Common myeloid progenitor, CD34-positive (primary cell): ENCODE measurements around the gene SNTG2.
"Not testable (repeated sequence)": the region's sequence is repeated elsewhere in the genome, so short reads cannot be mapped to it uniquely, and the experiment has no call there.

Experiments
- CTCF ChIA-PET: fragments of 350-600 bp; sonication (Branson Sonifier 250); formaldehyde crosslinking; loops from one replicate; lab custom pipeline; 2021; ENCODE audit warnings: antibody characterized with exemption; lab: Charles Lee
- POLR2A ChIA-PET: fragments of 350-600 bp; sonication (Branson Sonifier 250); formaldehyde crosslinking; loops from one replicate; lab custom pipeline; 2021; ENCODE audit warnings: antibody characterized with exemption; lab: Charles Lee
- DNase-seq, 3 donors: peaks; one replicate each; pipeline versions ENCODE4 v3.0.0 to v3.0.0-alpha.2; 2013
- H3K27ac ChIP-seq, 2 experiments: 1 replicate in 1 of 2; 2 replicates in 1 of 2; pipeline ENCODE4 v1.7.0; 2013; ENCODE audit warnings: inconsistent platforms in 2 of 2, low read length in 2 of 2, mild to moderate bottlenecking in 2 of 2, low read depth in 1 of 2, moderate library complexity in 1 of 2; ENCODE audit not compliant: severe bottlenecking in 2 of 2, insufficient read depth in 1 of 2, poor library complexity in 1 of 2
- H3K27me3 ChIP-seq, 5 experiments: replicated peaks in 2 of 5; 1 replicate in 3 of 5; 2 replicates in 2 of 5; pipeline versions ENCODE4 v1.6.1 to v1.7.0; 2013; ENCODE audit warnings: low read length in 4 of 5, mild to moderate bottlenecking in 2 of 5, moderate library complexity in 2 of 5, inconsistent platforms in 1 of 5; ENCODE audit not compliant: insufficient read depth in 5 of 5, control insufficient read depth in 4 of 5
- H3K36me3 ChIP-seq, 4 experiments: 1 replicate in 2 of 4; 2 replicates in 2 of 4; pipeline versions ENCODE4 v1.6.1 to v1.7.0; 2013; ENCODE audit warnings: low read length in 3 of 4, control low read depth in 1 of 4, mild to moderate bottlenecking in 1 of 4; ENCODE audit not compliant: control insufficient read depth in 4 of 4, insufficient read depth in 4 of 4
- H3K4me1 ChIP-seq, 4 experiments: 1 replicate in 3 of 4; 2 replicates in 1 of 4; pipeline versions ENCODE4 v1.6.1 to v1.7.1; 2013; ENCODE audit warnings: low read length in 3 of 4, mild to moderate bottlenecking in 3 of 4, control low read depth in 1 of 4, inconsistent platforms in 1 of 4, moderate library complexity in 1 of 4; ENCODE audit not compliant: control insufficient read depth in 4 of 4, insufficient read depth in 4 of 4; ENCODE audit errors: control extremely low read depth in 1 of 4
- H3K4me3 ChIP-seq, 7 experiments: 1 replicate in 4 of 7; 2 replicates in 3 of 7; pipeline versions ENCODE4 v1.5.1 to v1.7.0; 2013; ENCODE audit warnings: mild to moderate bottlenecking in 7 of 7, low read length in 6 of 7, moderate library complexity in 6 of 7, inconsistent platforms in 2 of 7, low read depth in 2 of 7, control low read depth in 1 of 7; ENCODE audit not compliant: insufficient read depth in 4 of 7, control insufficient read depth in 1 of 7; ENCODE audit errors: extremely low read depth in 1 of 7
- H3K9me3 ChIP-seq, 5 experiments: 1 replicate in 4 of 5; 2 replicates in 1 of 5; pipeline versions ENCODE4 v1.6.1 to v1.7.1; 2013; ENCODE audit warnings: low read length in 4 of 5, mild to moderate bottlenecking in 2 of 5, inconsistent platforms in 1 of 5, low read depth in 1 of 5, moderate library complexity in 1 of 5; ENCODE audit not compliant: control insufficient read depth in 4 of 5, insufficient read depth in 2 of 5; ENCODE audit errors: control extremely low read depth in 1 of 5
- WGBS: methylation state at CpG from one replicate; pipeline ENCODE4 v1.1.5; 2013; ENCODE audit not compliant: insufficient coverage; 5-methylcytosine and 5-hydroxymethylcytosine counted together

Gene SNTG2

GRCh38 chr2:1377473-1377872, 426.8 kb downstream of the SNTG2 start:
- Histone ChIP-seq H3K27me3 (peaks cover 0 to 11% (median 0%) of the 10 kb centered on the region in 5 experiments), H3K36me3 (no peaks in the 10 kb centered on the region), H3K27ac (no peak overlapping the region), H3K9me3 (no peaks in the 10 kb centered on the region), H3K4me1 (no peaks in the 10 kb centered on the region), H3K4me3 (no peak overlapping the region)
- no peak for DNase-seq
- 100% methylated on average over 2 of the region's 6 CpGs for WGBS
- ChIA-PET CTCF (no interaction called here), POLR2A (no interaction called here)

DNA sequence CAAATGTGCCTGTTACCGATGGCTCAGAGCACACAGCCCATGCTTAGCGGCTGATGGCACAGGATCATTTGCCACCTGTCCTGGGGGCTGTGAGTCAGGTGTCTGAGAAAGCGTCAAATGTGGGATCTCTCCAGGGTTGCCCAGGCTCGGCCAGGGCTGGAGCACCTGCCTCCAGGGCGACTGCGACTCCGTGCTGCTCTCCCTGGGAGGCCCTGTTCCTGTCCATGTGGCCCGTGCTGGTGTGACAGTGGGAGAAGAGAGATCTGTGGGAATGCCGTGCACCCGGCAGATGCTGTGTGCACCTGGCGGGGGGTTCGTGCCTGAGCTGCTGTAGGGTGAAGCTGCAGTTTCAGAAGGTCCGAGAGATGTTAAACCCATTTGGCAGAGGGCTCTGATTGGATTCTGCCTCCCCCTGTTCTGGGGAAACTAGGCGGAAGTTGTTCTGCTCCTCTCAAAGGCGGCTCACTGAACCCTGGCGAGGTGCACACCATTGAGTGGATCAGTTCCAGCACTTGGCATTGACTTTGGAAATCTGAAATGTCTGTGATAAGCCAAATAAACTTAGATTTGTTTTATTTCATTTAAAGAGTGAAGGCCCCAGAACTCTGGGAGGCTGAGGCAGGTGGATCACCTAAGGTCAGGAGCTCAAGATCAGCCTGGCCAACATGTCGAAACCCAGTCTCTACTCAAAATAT, 428.0 kb downstream of the SNTG2 start:
- no peak for DNase-seq
- H3K27me3 ChIP-seq, result peaks cover 0 to 9% (median 0%) of the 10 kb centered on the region in 5 experiments
- ChIA-PET CTCF (no interaction called here), POLR2A (no interaction called here)
- H3K36me3 ChIP-seq, result no peaks in the 10 kb centered on the region
- H3K9me3 ChIP-seq, result no peaks in the 10 kb centered on the region
- 98% methylated on average over 15 of the region's 17 CpGs for WGBS
- no peaks in the 10 kb centered on the region for H3K4me1 ChIP-seq
- no peak overlapping the region for H3K27ac ChIP-seq
- no peak overlapping the region for H3K4me3 ChIP-seq

- Histone ChIP-seq H3K36me3 (no peaks in the 10 kb centered on the region), H3K9me3 (no peaks in the 10 kb centered on the region), H3K4me3 (no peak overlapping the region), H3K4me1 (no peaks in the 10 kb centered on the region), H3K27ac (no peak overlapping the region), H3K27me3 (peaks cover 0 to 7% (median 0%) of the 10 kb centered on the region in 5 experiments)
- WGBS, result 79% methylated on average over 3 of the region's 3 CpGs
- POLR2A ChIA-PET, result no interaction called here
- DNase-seq, result no peak
- CTCF ChIA-PET, result no interaction called here
Measured at GRCh38 chr2:1381644-1382043, 431.0 kb downstream of the SNTG2 start.

DNA sequence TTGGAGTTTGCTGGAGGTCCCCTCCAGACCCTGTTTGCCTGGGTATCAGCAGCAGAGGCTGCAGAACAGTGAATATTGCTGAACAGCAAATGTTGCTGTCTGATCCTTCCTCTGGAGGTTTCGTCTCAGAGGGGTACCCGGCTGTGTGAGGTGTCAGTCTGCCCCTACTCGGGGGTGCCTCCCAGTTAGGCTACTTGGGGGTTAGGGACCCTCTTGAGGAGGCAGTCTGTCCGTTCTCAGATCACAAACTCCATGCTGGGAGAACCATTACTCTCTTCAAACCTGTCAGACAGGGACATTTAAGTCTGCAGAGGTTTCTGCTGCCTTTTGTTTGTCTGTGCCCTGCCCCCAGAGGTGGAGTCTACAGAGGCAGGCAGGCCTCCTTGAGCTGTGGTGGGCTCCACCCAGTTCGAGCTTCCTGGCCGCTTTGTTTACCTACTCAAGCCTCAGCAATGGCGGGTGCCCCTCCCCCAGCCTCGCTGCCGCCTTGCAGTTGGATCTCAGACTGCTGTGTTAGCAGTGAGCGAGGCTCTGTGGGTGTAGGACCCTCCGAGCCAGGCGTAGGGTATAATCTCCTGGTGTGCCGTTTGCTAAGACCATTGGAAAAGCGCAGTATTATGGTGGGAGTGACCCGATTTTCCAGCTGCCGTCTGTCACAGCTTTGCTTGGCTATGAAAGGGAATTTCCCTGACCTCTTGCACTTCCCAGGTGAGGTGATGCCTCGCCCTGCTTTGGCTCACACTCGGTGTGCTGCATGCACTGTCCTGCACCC, 437.5 kb downstream of the SNTG2 start:
- H3K27me3 ChIP-seq, H3K4me3 ChIP-seq, H3K27ac ChIP-seq, H3K4me1 ChIP-seq, H3K9me3 ChIP-seq, POLR2A ChIA-PET, CTCF ChIA-PET, H3K36me3 ChIP-seq, DNase-seq: not testable (repeated sequence)
- WGBS, result 88% methylated on average over 13 of the region's 18 CpGs

DNA sequence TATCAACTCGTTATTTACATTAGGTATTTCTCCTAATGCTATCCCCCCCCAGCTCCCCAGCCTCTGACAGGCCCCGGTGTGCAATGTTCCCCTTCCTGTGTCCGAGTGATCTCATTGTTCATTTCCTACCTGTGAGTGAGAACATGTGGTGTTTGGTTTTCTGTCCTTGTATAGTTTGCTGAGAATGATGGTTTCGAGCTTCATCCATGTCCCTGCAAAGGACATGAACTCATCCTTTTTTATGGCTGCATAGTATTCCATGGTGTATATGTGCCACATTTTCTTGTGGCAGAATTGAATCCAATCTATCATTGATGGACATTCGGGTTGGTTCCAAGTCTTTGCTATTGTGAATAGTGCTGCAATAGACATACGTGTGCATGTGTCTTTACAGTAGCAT, 439.5 kb downstream of the SNTG2 start:
- H3K36me3 ChIP-seq, H3K27me3 ChIP-seq, H3K4me1 ChIP-seq, CTCF ChIA-PET, H3K27ac ChIP-seq, DNase-seq, H3K9me3 ChIP-seq, H3K4me3 ChIP-seq: not testable (repeated sequence)
- POLR2A ChIA-PET, result interaction anchor here (0.7 kb wide), 1 partner anchor 115 kb away, joined by 3 read pairs; no protein-coding TSS in a partner anchor
- WGBS, result 100% methylated on average over 2 of the region's 6 CpGs

GRCh38 chr2:1393321-1393720, 442.7 kb downstream of the SNTG2 start:
- ChIA-PET CTCF (no interaction called here), POLR2A (no interaction called here)
- no peak overlapping the region for H3K27ac ChIP-seq
- H3K9me3 ChIP-seq, result no peaks in the 10 kb centered on the region
- H3K36me3 ChIP-seq, result no peaks in the 10 kb centered on the region
- H3K4me3 ChIP-seq, result no peak overlapping the region
- no peaks in the 10 kb centered on the region for H3K27me3 ChIP-seq
- no peak for DNase-seq
- H3K4me1 ChIP-seq, result no peaks in the 10 kb centered on the region
- WGBS, result 100% methylated on average over 1 of the region's 2 CpGs

GRCh38 chr2:1394709-1395408, 444.2 kb downstream of the SNTG2 start:
- DNase-seq, result no peak
- no peaks in the 10 kb centered on the region for H3K27me3 ChIP-seq
- no peaks in the 10 kb centered on the region for H3K4me1 ChIP-seq
- WGBS, result 100% methylated on average over 4 of the region's 7 CpGs
- H3K4me3 ChIP-seq, result no peak overlapping the region
- H3K27ac ChIP-seq, result no peak overlapping the region
- H3K9me3 ChIP-seq, result no peaks in the 10 kb centered on the region
- CTCF ChIA-PET, result interaction anchor here (1.4 kb wide), 1 partner anchor 21 kb away, joined by 4 read pairs; no protein-coding TSS in a partner anchor
- POLR2A ChIA-PET, result no interaction called here
- H3K36me3 ChIP-seq, result no peaks in the 10 kb centered on the region
